Heart left ventricle (tissue), 13 donors: Measurements from ENCODE around the gene ZNF69.
A peak's percentile ranks its signal among the peaks of the same experiment; 100 is the strongest.

Source experiments
- POLR2A ChIP-seq, 2 donors: fragments of 450-650 bp; IDR thresholded peaks; one replicate each; pipeline ENCODE4 v1.6.1; 2017; ENCODE audit warnings: antibody characterized with exemption in 2 of 2, mild to moderate bottlenecking in 2 of 2, moderate library complexity in 2 of 2
- TF ChIP-seq, protein P1 (sequence below), 12 donors: fragments of 200-600 bp; sonication (generic) in 4 of 12; IDR thresholded peaks; one replicate each; pipeline versions ENCODE4 v1.5.0 to v1.8.0; 2018 to 2022; ENCODE audit warnings: antibody characterized with exemption in 12 of 12, mild to moderate bottlenecking in 5 of 12
- donor health status: ischemic (EF 13 %, LVEDD 7.1; RV severe dilation, severe dysfunction).
- donor health status: DM: no; HTN: yes; CAD: no.
- donor health status: DM: no; HTN: no; CAD: no.
- donor health status: ischemic (EF 25% LVEDD 6.9; RV normal size, moderate dysfunction).
- donor health status: ischemic (EF 25% LVEDD 5.7; RV mildly dilated, moderate dysfunction).
- donor health status: ischemic (EF 35%, LVEDD 5.7; RV mildly dilated, moderate dysfunction).
- donor health status: nonischemic (EF 11% LVEDD 7.7; RV severe dilation, severe dysfunction).
- donor health status: DM: yes; HTN: yes; CAD: no.
- donor health status: PGD.
- donor health status: ischemic (EF 29% LVEDD 5.4; RV normal size, mild dysfunction).
- donor health status: nonischemic (EF 23%, LVEDD 6.1; RV moderate dilation, normal function).

DNA sequence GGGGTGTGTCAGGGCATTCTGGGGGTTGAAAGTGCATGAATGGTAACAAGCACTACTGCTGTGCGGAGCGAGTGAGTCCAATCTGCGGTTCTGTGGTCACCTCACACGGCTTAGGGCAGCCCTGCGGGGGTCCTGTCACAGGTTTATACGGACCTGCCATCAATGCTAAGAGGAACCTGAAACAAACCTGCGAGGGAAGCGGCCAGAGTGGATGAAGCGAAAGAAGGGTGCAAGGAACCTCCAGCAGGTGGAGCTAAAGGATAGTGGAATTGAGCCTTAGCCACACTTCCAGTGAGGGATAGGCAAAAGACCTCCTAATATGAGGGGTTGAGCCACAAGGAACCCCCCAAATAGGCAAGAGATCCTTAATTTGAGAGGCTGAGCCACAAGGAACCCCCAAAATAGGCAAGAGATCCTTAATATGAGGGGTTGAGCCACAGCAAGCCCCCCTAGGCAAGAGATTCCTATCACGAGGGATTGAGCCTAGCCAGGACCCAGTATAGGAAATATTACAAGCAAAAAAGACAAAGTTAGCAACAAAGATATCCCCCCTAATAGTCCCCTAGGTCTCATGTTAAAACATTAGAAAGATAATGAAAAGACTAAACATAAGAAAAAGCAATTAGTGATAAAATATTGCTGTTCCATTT is 6.3 kb upstream of the ZNF69 start:
- TF ChIP-seq, protein P1, sequence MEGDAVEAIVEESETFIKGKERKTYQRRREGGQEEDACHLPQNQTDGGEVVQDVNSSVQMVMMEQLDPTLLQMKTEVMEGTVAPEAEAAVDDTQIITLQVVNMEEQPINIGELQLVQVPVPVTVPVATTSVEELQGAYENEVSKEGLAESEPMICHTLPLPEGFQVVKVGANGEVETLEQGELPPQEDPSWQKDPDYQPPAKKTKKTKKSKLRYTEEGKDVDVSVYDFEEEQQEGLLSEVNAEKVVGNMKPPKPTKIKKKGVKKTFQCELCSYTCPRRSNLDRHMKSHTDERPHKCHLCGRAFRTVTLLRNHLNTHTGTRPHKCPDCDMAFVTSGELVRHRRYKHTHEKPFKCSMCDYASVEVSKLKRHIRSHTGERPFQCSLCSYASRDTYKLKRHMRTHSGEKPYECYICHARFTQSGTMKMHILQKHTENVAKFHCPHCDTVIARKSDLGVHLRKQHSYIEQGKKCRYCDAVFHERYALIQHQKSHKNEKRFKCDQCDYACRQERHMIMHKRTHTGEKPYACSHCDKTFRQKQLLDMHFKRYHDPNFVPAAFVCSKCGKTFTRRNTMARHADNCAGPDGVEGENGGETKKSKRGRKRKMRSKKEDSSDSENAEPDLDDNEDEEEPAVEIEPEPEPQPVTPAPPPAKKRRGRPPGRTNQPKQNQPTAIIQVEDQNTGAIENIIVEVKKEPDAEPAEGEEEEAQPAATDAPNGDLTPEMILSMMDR (IDR thresholded peaks at IDR 0.05) = peak; percentile 51 to 81 (median 72)
- no peak for TF ChIP-seq POLR2A (IDR thresholded peaks at IDR 0.05)
